Occipital lobe (tissue), 2 donors: ENCODE data around the gene SIGLEC12. TPM values are rescaled to one million over a fixed set of nuclear protein-coding genes. Genes with fewer than 3 reads are reported as not detected.
"Not testable (repeated sequence)": the region's sequence is repeated elsewhere in the genome, so short reads cannot be mapped to it uniquely, and the experiment has no call there.

ENCODE experiments used
- DNase-seq: peaks from one replicate; lab custom pipeline; 2025; lab: John Stamatoyannopoulos, UW
- total RNA-seq: library from RNA; depleted of rRNA; stranded (reverse); fragments of >200 nt; gene quantifications from one replicate; pipeline ENCODE4 v1.2.3, GENCODE V29; 2014

Gene SIGLEC12
- total RNA-seq, 1 donor from 2014 or later: not detected

DNA sequence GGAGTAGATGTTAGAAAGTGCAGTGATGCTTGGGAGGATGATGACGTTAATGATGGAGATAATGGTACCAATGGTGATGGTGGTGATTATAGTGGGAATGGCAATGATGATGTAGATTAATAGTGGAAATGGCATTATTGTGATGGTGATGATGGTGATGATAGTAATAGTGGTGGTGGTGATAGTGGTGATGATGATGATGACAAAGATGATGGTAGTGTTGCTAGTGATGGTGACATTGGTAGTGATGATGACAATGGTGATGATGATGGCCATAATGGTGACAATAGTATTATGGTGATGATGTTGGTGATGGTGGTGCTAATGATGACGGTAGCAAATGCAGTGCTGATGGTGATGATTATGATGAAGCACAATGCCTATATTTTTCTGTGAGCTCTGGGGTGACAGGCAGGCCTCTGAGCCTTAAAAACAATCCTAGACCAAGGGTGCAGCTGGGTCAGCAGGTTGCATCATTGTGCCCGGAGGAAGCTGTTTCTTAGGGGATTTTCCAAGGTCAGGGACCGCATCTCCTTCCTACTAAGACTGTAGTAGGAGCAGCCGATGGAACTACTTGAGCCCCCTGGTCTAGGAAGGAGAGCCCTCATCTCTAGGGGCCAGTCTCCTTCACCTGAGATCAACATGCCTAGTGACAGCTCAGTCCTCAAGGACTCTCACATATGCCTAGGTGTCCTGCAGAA lies 15.5 kb downstream of the SIGLEC12 start:
- no peak for DNase-seq

DNA sequence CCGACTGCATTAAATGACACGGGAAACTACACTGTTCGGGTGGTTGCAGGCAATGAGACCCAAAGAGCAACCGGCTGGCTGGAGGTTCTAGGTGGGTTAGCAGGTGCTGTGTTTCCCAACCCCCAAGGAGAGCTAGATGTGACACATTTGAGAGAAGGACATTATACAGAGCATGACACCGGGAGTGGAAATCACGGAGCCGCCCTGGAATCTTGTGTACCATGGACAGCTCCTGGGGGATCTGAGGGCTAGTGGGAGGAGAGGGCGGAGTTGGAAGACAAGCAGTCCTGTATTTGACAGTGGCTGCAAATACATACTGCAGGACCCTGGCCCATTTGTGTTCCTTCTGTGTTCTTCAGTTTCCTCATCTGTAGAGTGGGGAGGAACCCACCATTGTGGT lies 21.0 kb downstream of the SIGLEC12 start:
- no peak for DNase-seq

DNA sequence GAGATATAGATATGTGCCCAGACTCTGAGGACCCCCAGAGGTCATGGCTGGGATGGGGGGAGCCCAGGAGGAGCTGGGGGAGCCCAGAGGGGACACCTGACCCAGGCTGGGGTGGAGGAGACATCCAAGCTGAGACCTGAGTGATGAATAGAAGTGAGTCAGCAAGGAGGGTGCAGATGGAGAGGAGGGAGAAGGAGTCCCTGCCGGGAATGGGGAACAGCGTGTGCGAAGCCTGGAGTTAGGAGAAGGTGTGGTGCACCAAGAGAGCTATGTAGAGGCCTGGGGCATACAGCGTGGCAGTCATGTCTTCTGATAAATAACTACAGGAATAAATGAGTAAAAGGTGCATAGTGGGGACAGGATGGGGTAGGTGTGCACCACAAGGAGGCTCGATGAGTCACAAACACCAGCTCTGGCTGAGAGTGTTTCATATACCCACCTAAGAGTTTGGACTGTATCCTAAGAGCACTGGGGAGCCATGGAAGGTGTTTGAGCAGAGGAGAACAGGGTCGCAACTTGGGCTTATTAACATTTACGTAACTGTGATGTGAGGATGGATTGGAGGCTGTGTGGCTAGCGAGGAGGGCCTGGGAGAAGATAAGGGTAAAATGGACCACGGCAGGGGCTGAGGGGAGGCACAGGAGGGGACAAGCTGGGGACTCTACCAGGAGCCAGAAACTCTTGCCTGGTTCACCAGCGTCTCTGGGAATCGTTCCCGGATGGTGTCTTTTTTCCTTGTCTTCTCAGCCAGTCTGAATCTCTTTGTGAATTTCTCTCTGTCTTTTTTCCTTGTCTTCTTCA lies 21.9 kb downstream of the SIGLEC12 start:
- no peak for DNase-seq

DNA sequence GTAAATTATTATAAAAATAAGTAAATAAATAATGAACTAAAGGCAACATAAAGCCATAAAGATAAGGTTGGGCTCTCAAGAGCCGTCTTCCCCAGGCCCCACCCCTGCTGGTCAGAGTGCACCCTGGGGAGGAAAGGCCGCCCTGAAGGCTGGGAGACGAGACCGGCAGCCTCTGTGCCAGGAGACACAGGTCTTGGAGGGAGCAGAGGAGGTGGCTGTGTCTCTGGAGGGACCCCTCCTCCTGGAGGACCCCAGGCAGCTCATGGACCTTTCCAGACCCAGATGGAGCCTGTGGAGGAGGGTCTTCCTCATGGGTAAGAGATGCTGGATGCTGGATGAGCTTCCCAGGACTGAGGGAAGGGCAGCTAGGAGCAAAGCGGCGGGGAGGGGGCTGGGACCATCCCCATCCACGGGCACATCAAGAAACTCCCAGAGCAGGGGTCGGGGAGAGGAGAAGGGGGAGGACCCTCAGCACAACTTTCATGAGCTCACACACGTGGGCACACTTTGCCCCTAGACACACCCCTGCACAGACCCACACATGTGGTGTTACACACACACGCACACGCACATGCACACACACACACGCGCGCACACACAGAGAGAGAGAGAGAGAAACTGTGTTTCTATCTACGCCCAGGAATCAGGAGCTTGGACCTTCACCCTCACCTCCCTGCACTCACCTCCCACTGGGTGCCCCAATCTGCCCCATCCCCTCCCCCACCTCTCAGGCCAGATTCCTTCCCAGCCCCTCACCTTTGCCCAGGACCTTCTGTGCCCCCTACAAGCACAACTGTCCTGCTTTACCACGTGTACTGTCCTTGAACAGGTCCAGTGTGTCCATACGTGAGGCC lies 23.0 kb downstream of the SIGLEC12 start, which contains the start of gene CEACAM18:
Gene CEACAM18, plus strand, starts transcription at position 159 of the 854 bp plus-strand sequence.
- no peak for DNase-seq

DNA sequence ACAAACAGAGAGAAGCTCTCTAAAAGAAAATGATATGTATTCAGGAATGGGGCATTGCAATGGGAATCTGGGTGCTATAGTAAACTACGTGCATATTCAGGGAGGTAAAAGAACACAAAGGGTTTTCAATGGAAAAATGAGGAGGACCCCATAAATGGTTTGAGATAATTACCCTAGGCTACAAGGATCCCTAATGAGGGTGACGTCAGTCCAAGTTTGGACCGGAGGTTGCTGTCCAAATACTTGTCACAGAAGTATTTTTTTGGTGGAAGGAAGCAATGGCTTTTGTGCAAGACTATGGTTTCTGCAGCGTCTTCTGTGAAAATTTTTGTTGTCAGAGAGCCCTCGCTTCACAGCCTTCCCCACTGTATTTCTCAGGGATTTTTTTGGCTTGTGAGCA lies 24.3 kb downstream of the SIGLEC12 start:
- DNase-seq: no peak

DNA sequence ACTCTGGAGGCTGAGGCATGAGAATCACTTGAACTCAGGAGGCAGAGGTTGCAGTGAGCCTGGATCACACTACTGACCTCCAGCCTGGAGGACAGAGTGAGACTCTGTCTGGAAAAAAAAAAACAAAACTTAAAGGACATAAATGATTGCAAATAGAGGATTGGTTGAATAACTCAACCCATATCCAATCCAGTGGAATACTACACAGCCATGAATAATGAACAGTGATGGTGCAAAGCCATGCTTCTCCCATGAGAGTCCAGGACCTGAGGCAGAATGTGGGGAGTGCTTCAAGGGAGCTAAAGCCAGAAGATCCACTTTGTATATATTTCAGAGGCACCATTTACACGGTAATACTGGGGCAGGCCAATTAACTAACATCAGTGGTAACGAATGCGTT lies 25.4 kb downstream of the SIGLEC12 start:
- no peak for DNase-seq

DNA sequence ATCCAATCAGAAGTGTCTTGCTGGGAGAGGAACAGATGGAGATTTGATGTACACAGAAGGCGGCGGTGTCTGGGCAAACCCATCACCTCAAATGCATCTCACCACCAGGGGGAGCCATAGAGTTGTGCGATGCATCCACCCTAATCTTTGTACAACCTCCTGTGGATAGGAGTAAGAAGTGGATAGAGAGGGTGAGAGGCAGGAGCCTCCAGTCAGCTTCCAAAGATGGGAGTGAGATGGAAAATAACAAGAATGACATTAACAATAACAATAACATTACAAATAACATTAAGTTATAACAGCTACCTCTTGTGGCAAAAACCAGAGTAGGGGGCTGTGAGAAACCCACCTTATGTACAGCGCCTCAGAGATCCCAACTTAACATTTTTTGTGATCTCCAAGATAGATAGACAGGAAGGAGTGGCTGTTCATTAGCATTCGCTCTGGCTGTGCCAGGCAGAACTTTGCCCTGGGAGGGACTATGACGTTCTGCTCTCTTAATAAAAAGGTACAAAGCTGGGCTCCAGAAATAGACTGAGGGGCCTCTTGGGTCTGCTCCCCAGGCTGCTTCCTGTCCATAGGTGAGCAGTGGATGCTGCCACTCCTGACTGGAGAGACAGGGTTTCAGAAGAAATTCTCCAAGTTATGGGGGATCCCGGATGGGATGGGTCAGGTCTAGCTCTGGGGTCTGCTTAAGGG lies 28.4 kb downstream of the SIGLEC12 start:
- DNase-seq: peak; percentile 27

DNA sequence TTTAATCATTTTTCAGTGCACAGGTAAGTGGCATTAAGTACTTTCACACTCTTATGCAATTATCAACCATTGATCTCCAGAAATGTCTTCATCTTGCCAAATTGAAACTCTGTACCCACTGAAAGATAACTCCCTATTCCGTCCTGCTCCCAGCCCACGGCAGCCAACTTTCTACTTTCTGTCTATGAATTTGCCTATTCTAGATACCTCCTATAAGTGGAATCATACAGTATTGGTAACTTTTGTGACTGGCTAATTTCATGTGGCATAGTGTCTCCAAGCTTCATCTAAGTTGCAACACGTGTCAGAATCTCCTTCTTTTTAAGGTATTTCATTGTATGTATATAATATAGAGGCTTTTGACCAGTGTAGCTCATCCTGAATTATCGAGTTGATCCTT lies 29.0 kb downstream of the SIGLEC12 start:
- no peak for DNase-seq

DNA sequence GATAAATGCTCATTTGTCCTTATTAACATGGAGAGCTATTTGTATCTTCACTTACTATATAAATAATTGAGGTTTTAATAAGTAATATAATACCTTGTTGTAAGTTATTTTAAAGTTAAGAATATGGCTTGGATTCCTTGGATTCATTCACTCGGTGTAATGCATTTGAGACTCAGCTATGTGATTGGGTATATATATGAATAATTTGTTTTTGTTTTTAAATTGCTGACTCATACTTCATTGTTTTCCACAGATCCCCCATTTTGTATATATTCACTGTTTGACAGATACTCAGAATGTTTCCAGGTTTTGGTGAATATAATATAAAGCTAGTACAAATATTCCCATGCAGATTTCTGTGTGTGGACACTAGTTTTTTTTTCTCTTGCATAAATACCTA lies 30.1 kb downstream of the SIGLEC12 start:
- DNase-seq: no peak

DNA sequence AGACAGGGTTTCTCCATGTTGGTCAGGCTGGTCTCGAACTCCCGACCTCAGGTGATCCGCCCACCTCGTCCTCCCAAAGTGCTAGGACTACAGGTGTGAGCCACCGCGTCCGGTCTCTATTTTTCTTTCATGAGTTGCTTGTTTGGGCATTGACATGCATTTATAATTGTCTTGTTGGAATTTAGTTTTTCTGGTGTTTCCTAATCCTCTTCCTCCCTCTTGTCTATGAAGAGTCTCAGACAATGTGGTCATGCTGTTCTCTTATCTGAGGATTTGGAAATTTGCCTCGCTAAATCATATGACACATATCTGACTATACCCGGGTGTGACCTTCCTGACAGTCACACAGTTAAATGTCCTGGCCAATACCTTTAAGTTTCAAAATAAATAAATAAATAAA lies 30.6 kb downstream of the SIGLEC12 start:
- DNase-seq: no peak

DNA sequence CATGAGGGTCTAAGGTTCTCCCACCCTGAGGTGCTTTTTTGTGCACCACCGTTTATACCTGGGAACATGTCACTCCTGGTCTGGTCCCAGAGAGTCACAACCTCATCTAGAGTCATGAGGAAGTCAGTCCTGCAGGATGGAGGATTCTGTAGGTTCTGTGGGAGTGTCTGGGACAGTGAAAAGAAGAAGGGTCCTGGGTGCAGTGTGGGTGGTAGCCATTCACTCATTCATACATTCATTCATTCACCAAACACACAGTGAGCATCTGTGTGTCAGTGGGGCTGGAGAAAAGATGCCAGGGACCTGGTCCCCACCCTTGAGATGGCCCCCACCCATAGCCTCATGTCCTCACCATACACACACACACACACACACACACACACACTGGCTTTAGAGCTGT lies 32.0 kb downstream of the SIGLEC12 start:
- no peak for DNase-seq

DNA sequence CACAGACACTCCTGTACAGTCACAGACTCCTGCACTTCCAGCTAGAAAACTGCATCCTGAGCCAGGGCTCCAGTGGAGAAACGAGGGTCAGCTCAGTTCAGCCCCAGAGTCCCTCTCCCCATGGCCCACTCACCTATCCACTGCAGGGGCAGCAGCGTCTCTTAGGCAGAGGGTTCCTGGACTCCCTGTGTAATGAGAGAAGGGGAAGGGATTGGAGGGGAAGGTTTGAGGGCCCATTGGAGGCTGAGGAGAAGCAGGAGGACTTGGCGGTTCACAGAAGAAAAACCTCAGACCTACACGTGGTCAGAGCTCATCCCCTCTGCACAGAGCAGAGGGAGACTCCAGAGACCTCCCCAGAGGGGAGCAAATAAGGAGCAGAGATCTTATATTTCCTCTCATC lies 32.4 kb downstream of the SIGLEC12 start:
- no peak for DNase-seq

DNA sequence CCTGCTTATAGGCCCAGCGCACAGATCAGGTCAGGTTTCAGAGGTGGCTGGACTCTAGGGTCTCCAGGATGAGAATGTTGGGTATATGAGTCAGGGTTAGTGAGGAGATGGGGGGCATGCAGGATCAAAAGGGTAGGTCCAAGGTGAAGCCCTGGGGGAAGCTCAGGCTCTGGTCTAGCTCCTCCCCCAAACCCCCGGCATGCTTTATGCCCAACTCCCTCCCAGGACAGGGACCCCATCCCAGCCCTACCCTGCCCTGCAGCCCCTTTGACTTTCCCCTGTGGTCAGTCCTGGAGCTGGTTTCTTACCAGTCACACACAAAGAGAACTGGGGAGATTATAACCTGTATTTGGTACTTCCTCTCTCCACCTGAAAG lies 33.1 kb downstream of the SIGLEC12 start:
- DNase-seq: no peak

DNA sequence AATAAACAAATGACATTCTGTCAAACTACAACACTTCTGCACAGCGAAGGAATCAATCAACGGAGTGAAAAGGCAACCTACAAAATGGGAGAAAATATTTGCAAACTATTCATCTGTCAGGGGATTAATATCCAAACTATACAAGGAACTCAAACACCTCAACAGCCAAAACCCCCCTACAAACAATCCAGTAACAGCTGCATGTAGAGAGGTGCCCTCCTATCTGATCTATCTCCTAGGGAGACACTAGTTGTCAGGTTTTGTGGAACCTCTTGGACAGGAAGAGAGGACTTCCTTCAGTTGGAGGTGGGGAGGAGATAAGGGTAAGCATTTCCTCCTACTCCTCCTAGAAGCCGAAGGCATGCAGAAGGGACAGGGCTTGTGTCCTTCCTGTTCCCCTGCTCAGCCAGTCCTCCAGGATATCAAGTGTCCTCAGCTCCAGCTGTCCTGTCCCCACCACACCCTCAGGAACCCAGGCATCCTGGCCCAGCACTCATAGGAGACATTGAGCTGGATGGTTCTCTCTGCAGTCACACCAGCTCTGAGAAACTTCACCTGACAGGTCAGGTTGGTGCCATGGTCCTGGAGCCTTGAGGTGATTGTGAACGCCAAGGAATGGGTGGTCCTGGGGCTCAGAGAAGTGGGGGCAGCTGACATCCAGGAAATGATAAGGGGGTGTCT lies 33.6 kb downstream of the SIGLEC12 start:
- DNase-seq: no peak

DNA sequence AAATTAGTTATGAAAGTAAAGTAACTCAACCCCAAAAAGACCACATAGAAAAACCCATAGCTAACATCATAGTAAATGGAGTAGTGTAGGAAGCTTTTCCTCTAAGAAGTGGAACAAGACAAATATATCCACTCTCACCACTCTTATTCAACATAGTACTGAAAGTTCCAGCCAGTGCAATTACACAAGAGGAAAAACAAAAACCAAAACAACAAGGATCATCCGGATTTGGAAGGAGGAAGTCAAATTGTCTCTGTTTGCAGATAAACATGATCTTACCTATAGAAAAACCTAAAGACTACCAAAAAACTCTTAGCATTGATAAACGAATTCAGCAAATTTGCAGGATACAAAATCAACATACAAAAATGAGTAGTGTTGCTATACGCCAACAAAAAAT lies 34.9 kb downstream of the SIGLEC12 start:
- DNase-seq: no peak

DNA sequence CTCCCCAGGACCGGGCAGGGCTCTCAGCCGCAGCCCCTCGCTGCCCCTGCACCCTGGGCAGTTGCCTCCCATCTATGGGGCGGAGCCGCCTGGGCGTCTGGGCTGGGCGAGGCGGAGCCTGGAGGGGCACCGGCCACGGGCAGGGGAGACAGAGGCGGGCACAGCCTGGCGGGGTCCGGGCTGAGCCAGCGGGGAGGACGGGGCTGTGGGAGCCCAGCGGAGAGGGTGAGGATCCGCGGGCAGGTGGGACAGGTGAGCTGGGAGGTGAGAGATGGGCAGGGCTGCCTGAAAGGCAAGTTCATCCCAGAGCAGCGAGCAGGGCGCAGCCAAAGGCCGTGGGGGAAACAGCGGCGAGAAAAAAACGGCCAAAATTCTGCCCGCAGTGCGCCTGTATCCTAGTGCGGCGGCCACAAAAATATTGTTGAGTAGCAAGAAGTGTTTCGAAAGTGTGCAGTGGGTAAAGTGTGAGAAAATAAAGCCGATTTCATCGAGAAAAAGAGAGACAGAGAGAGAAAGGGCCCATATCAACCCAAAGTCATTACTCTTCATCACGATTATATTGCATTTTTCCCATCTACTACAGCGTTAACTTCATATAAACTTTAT lies 37.5 kb downstream of the SIGLEC12 start:
- not testable (repeated sequence) for DNase-seq

DNA sequence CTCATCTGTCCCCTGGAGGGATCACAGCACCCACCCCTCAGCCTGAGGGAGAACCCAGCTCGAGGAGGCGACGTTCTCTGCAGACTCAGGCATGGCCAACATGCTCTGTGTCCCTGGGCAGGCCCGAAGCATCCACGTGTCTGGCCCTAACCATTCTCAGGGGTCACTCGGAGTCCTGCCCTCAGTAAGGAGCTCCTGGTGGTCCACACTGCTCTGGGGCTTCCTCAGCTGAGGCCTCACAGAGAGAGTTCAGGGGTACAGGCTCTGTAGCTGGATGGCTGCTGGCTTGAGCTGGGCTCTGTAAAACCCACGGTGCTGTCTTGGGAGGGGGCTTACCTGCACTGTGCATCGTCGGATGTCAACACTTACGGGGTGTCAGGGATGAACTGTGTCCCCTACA lies 38.9 kb downstream of the SIGLEC12 start:
- no peak for DNase-seq

DNA sequence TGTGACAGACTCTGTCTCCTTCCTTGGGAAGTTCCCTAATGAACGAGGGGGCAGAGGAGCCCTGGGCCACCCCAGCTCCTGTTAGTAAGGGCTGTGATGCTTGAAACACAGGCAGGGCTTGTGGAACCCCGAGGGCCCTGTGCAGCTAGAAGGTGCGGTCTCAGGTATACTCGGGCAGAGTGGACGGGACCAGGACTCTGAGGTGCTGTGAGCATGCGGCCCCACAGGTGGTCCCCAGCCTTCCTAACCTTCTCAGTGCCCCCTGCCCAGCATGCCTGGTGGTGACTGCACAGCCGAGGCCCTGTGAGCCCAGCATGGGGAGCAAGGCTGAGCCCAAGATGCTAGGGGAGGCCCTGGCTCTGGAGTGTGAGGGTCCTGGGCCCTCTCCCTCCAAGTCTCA lies 39.3 kb downstream of the SIGLEC12 start:
- DNase-seq: no peak

DNA sequence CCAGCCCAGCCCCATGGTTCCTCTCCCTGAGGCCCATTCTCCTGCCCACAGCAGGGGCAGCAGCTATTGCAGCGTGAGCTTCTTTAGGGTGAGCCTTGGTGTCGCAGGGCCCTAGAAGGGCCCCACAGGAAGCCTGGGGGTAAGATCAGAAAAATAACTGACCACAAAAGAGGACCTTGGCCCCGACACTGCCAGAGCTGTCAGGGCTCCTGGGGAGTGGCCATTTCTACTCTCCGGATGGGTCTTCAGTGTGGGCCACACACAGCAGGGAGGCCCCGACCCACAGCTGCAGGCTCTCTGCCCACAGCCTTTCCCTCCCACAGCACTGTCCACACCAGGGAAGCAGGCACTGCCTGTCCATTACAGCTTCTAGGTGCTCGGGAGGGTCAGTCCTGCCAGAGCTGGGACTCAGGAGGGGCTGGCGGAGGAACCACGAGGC lies 39.9 kb downstream of the SIGLEC12 start:
- no peak for DNase-seq
